ENCODE results near the gene FHIT. TPM values are rescaled to one million over a fixed set of nuclear protein-coding genes. Genes with fewer than 3 reads are reported as not detected.

FHIT gene
- polyA plus RNA-seq, 1 experiment = 0.11 TPM

- ChIA-PET POLR2A (no interaction called here), CTCF (no interaction called here)
- H3K36me3 ChIP-seq (ENCODE audit: control insufficient read depth, insufficient read depth, low read length) = no peaks in the 10 kb centered on the region
- no peak overlapping the region for H3K4me3 ChIP-seq (ENCODE audit: low read depth, low read length)
- no peaks in the 10 kb centered on the region for H3K27me3 ChIP-seq (ENCODE audit: control insufficient read depth, insufficient read depth, low read length)
- TF ChIP-seq, protein P1, sequence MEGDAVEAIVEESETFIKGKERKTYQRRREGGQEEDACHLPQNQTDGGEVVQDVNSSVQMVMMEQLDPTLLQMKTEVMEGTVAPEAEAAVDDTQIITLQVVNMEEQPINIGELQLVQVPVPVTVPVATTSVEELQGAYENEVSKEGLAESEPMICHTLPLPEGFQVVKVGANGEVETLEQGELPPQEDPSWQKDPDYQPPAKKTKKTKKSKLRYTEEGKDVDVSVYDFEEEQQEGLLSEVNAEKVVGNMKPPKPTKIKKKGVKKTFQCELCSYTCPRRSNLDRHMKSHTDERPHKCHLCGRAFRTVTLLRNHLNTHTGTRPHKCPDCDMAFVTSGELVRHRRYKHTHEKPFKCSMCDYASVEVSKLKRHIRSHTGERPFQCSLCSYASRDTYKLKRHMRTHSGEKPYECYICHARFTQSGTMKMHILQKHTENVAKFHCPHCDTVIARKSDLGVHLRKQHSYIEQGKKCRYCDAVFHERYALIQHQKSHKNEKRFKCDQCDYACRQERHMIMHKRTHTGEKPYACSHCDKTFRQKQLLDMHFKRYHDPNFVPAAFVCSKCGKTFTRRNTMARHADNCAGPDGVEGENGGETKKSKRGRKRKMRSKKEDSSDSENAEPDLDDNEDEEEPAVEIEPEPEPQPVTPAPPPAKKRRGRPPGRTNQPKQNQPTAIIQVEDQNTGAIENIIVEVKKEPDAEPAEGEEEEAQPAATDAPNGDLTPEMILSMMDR (IDR thresholded peaks at IDR 0.05; ENCODE audit: insufficient read depth, low read depth, low read length) = no peak
- DNase-seq (ENCODE audit: low read depth) = no peak
These were observed 943.6 kb downstream of the FHIT start for GRCh38 chr3:60307562-60308199.

DNA sequence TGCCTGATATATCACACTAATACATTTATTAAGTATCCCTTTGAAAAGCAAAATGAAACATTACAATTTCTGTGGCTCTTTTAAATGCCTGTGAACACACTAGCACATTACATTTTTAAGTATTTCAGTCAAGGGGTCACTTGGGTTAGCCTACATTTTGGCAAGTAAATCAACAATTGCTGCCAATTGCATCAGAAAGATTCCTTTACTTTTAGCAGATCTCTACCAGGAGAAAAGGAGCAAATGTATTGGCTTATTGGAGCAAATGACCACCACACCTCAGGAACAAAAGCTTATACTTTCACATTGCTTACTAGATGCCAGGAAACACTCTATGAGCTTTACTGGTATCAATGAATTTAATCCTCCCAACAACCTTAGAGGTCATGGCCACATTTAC lies 947.1 kb downstream of the FHIT start:
- DNase-seq (ENCODE audit: low read depth) = no peak
- POLR2A ChIA-PET = no interaction called here
- CTCF ChIA-PET = no interaction called here
- TF ChIP-seq, protein P1 (IDR thresholded peaks at IDR 0.05; ENCODE audit: insufficient read depth, low read depth, low read length) = no peak
- Histone ChIP-seq H3K27me3 (ENCODE audit: control insufficient read depth, insufficient read depth, low read length) (no peaks in the 10 kb centered on the region), H3K36me3 (ENCODE audit: control insufficient read depth, insufficient read depth, low read length) (no peaks in the 10 kb centered on the region), H3K4me3 (ENCODE audit: low read depth, low read length) (no peak overlapping the region)

DNA sequence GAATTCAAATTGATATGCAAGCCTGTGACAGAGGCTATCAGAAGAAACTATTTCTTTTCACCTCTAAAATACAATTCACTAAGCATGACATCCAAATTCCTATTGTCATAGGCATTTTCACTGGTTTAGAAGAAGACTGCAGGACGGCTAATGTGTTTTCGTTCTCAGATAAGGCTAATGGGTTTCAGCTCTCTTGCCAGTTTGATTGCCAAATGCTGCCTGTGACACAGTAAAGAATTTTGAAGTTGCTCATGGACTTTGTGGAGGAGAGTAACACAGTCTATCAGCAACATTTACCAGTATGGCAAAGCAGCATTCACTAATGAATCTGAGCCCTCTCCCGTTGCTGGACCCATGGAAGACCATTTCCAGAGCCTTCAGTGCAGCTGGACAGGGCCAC lies 948.1 kb downstream of the FHIT start:
- ChIA-PET POLR2A (no interaction called here), CTCF (no interaction called here)
- Histone ChIP-seq H3K4me3 (ENCODE audit: low read depth, low read length) (no peak overlapping the region), H3K27me3 (ENCODE audit: control insufficient read depth, insufficient read depth, low read length) (no peaks in the 10 kb centered on the region), H3K36me3 (ENCODE audit: control insufficient read depth, insufficient read depth, low read length) (no peaks in the 10 kb centered on the region)
- DNase-seq (ENCODE audit: low read depth) = no peak
- TF ChIP-seq, protein P1 (IDR thresholded peaks at IDR 0.05; ENCODE audit: insufficient read depth, low read depth, low read length) = no peak

DNA sequence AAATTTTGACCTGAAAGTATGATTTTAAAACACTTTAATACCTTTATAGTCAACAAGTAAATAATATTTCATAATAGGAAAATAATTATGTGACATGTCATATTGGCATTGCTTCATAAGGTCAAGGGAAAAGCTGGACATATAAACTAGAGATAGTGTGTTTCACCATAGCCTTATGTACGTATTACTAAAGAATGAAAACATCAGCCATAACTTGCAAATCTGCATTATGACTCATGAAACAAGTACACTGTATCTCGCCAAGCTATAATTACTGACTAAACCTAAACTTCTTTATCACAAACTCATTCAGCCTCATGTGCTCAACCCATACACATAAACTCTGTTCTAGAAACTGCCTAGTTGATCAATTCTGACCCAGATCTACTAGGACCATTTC lies 950.1 kb downstream of the FHIT start:
- H3K4me3 ChIP-seq (ENCODE audit: low read depth, low read length) = no peak overlapping the region
- ChIA-PET CTCF (no interaction called here), POLR2A (no interaction called here)
- no peaks in the 10 kb centered on the region for H3K27me3 ChIP-seq (ENCODE audit: control insufficient read depth, insufficient read depth, low read length)
- H3K36me3 ChIP-seq (ENCODE audit: control insufficient read depth, insufficient read depth, low read length) = no peaks in the 10 kb centered on the region
- TF ChIP-seq, protein P1 (IDR thresholded peaks at IDR 0.05; ENCODE audit: insufficient read depth, low read depth, low read length) = no peak
- no peak for DNase-seq (ENCODE audit: low read depth)

DNA sequence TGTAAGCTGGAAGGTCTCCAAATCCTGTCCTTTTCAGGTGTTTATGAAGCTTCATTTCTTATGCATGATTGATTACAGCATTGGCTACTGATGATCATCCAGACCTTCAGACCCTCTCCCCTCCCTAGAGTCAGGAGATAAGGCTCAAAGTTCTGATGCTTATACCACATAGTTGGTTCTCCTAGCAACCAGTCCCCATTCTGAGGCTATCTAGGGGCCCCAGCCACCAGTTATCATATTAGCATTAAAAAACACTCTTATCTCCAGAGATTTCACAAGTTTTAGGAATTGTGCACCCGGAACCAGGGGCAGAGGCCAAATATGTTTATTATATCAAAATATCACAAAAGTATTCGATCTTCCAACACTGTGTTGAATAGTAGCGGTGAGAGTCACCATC lies 953.1 kb downstream of the FHIT start:
- no peak for DNase-seq (ENCODE audit: low read depth)
- TF ChIP-seq, protein P1 (IDR thresholded peaks at IDR 0.05; ENCODE audit: insufficient read depth, low read depth, low read length) = no peak
- H3K27me3 ChIP-seq (ENCODE audit: control insufficient read depth, insufficient read depth, low read length) = no peaks in the 10 kb centered on the region
- CTCF ChIA-PET = interaction anchor here (0.5 kb wide), 1 partner anchor 324 kb away, joined by 4 read pairs; no protein-coding TSS in a partner anchor
- POLR2A ChIA-PET = no interaction called here
- no peak overlapping the region for H3K4me3 ChIP-seq (ENCODE audit: low read depth, low read length)
- H3K36me3 ChIP-seq (ENCODE audit: control insufficient read depth, insufficient read depth, low read length) = no peaks in the 10 kb centered on the region

Data from BJ (cell line).